ENCODE measurements around the gene THTPA.

- TF ChIP-seq POLR2AphosphoS5 (IDR thresholded peaks at IDR 0.05; ENCODE audit: low read depth) = no peak
- no peak for TF ChIP-seq REST (IDR thresholded peaks at IDR 0.05; ENCODE audit: insufficient replicate concordance, low read depth)
- TF ChIP-seq, protein P1, sequence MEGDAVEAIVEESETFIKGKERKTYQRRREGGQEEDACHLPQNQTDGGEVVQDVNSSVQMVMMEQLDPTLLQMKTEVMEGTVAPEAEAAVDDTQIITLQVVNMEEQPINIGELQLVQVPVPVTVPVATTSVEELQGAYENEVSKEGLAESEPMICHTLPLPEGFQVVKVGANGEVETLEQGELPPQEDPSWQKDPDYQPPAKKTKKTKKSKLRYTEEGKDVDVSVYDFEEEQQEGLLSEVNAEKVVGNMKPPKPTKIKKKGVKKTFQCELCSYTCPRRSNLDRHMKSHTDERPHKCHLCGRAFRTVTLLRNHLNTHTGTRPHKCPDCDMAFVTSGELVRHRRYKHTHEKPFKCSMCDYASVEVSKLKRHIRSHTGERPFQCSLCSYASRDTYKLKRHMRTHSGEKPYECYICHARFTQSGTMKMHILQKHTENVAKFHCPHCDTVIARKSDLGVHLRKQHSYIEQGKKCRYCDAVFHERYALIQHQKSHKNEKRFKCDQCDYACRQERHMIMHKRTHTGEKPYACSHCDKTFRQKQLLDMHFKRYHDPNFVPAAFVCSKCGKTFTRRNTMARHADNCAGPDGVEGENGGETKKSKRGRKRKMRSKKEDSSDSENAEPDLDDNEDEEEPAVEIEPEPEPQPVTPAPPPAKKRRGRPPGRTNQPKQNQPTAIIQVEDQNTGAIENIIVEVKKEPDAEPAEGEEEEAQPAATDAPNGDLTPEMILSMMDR (IDR thresholded peaks at IDR 0.05; ENCODE audit: insufficient read depth, low read length) = no peak
Observed at GRCh38 chr14:23528555-23528954, 27.5 kb upstream of the THTPA start.
